ENCODE data around the gene TMEM169. TPM values are rescaled to one million over a fixed set of nuclear protein-coding genes. Genes with fewer than 3 reads are reported as not detected.
A peak's percentile ranks its signal among the peaks of the same experiment; 100 is the strongest.
"Not testable (repeated sequence)": the region's sequence is repeated elsewhere in the genome, so short reads cannot be mapped to it uniquely, and the experiment has no call there.

TMEM169 gene
- total RNA-seq, 1 experiment from 2014 or later = 0.35 TPM

DNA sequence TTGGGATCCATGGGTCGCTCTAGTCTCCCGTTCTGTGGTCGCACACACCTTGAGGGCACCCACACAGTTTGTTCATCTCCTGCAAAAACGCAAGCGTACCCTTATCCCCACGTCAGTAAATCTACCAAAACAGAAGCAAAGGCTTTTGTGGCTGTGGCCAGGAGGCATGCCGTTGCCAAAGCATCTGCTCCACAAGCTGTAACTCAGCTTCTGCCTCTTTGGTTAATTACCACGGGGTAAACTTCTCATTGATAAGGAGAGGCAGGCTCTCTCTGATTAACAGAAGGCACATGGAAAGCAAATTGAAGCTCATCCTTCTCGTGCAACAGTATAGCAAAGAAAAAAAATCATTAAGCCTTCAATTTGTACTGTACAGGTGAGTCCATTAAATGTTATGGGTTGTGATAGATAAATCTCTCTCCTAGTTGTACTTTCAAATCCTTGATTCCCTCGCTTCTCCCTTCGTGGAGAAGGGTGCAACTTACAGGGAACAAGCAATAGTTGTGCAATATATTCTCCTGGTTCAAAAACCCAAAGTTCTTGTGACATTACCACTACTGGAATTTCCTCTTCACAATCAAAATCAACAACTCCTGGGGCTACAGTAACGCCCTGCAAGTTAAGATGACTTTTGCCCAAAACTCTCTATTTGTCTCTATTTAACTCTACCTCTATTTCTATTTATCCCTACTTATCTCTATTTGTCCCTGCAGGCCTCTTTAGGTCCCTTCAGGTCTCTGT is 10.4 kb upstream of the TMEM169 start:
- DNase-seq (ENCODE audit: low spot score) = no peak

DNA sequence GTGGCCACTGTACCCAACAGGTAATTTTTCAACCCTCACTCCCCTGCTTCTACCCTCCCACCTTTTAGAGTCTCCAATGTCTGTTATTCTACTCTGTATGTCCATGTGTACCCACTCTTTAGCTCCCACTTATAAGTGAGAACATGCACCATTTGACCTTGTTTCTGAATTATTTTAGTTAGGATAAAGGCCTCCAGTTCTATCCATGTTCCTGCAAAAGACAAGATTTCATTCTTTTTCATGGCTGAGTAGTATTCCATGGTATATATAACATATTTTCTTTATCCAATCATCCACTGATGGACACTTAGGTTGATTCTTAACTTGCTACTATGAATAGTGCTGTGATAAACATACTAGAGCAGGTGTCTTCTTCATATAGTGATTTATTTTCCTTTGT is 9.2 kb upstream of the TMEM169 start:
- DNase-seq (ENCODE audit: low spot score) = no peak

DNA sequence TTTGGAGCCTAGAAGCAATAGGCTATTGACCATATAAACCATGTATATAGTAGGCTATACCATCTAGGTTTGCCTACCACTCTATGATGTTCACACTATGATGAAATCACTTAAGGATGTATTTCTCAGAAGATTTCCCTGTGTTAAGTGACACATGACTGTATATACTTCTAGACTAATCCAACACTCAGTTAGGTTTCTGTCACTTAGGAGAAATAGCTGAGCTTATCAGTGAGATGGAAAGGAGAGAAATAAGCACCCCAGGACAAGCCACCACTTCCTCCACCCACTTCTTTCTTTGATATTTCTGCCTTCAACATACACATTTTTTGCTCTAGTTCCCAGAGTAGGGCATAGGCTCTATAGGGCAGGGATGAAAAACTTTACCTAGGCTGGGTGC is 7.9 kb upstream of the TMEM169 start:
- DNase-seq (ENCODE audit: low spot score) = no peak

DNA sequence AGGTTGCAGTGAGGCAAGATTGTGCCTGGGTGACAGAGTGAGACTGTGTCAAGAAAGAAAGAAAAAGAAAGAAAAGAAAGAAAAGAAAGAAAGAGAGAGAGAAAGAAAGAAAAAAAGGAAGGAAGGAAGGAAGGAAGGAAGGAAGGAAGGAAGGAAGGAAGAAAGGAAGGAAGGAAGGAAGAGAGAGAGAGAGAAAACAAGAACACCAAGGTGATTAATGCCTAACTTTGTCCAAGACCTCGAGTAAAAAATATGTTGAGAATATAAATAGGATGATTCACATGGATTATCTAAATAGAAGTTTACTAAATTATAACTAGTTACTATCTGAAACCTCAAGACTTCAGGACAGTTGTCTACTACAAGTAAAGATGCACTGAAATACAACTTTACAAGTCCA is 7.3 kb upstream of the TMEM169 start:
- no peak for DNase-seq (ENCODE audit: low spot score)

DNA sequence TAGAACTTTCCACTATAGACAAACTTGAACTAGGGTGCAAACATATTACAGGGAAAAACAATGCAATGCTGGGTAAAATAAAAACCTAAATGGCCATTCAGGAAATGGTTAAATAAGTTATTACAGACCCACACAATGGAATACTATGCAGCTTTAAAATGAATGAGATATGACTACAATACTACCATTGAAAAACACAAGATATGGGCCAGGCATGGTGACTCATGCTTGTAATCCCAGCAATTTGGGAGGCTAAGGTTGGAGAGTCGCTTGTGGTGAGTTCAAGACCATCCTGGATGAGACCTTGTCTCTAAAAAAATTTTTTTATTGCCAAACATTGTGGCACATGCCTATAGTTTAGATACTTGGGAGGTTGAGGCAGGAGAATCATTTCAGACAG is 6.9 kb upstream of the TMEM169 start:
- no peak for DNase-seq (ENCODE audit: low spot score)

DNA sequence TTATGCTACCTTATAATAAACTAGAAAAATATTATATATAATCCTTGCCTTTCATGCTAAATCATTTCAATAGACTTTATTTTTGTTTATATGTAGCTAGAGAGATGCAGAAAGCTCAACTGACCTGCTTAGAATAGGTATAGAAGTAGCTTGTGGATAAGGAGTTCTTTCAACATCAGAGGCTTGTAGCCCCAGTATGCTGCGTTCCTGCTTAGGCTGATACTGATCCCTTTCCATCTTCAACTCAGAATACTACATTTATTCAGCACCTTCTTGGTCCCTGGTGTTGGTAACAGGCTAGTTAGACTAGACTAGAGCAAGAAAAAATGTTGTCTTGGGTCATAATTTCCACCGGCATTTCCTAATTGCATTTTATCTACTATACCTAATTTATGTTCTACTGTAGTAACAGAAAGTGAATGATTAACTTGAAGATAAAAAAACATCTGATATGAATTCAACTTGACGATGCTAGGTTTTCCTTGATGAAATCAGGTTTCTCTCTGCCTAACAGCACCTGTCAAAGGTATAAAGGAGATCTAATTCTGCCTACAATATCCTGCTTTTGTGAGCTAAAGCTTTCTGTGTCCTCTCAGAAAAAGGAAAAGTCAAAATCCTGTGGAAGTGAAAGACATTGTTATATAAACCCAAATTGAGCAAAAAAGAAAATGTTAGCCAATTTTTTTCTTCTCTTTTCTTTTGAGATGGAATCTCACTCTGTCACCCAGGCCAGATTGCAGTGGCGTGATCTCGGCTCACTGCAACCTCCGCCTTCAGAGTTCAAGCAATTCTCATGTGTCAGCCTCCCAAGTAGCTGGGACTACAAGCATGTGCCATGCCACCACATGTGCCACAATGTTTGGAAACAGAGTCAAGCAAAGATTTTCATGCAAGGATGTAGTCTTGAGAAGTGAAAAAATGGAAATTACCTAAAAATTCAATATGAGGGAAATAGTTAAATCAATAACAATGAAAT is 5.9 kb upstream of the TMEM169 start:
- DNase-seq (ENCODE audit: low spot score) = no peak

DNA sequence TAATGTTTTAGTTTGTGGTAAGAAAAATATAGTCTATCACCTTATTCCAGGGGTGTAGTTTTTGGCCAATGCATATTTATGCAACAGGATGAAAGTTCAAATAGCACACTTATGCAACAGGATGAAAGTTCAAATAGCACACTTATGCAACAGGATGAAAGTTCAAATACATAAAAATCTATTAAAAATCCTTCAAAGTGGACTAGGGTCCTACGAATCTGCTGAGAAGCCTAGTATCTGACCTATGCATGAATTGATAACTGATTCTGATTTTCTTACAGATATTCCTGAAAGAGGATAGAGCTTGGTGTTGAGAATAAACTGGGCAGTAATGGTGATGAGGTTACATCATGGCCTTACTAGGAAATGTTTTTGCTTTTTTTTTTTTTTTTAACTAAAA is 2.9 kb upstream of the TMEM169 start:
- DNase-seq (ENCODE audit: low spot score) = no peak

DNA sequence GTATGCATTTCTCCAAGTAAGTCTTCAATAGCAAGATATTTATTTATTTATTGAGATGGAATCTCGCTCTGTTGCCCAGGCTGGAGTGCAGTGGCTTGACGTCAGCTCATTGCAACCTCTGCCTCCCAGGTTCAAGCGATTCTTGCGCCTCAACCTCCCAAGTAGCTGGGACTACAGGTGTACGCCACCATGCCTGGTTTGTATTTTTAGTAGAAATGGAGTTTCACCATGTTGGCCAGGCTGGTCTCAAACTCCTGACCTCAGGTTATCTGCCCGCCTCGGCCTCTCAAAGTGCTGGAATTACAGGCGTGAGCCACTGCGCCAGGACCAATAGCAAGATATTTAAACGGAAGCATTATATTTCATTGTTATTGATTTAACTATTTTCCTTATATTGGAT is 1.7 kb upstream of the TMEM169 start:
- not testable (repeated sequence) for DNase-seq (ENCODE audit: low spot score)

DNA sequence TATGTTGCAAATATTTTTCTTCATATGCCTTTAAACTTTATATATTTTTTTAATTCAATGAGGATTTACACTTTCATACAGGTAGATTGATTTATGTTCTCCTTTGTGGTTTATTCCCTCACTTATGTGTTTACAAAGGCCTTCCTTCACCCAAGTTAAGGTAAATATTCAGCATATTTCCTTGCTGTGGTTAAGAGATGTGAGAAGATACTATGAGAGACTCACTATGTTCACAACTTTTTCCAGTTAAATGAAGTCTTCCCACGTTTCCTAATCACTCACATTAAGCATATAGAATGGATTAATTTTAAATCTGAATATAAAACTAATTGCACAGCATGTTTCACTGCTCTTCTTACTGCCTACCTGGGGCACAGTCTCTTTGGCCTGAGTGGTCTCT is 707 bp upstream of the TMEM169 start:
- no peak for DNase-seq (ENCODE audit: low spot score)

DNA sequence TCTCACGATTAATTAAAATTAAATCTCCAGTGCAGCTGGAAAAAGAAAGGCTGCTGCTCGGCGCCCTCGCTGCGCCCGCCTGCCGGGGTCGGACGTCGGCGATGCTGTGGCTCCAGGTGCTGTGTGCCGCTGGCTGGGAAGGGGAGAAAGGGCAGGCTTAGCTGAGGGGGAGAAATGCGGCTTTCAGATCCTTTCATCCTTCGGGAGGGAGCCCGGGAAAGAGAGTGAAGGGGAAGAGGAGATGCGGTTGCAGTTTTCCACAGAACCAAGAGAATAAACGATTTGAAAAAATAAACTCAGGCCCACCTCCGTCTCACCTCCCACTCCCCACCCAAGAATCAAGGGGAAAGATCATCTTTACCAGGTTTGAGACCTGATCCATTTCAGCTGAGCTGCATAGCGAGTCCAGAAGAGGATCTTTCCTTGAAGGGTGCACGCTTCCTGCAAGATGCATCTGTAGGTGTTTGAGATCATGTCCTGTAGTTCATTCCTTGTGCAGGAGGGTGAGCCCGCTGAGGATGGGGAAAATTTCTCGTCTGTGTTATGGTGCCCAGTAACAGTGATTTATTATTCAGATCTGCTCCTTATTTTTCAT is 495 bp downstream of the TMEM169 start:
- DNase-seq (ENCODE audit: low spot score) = no peak

DNA sequence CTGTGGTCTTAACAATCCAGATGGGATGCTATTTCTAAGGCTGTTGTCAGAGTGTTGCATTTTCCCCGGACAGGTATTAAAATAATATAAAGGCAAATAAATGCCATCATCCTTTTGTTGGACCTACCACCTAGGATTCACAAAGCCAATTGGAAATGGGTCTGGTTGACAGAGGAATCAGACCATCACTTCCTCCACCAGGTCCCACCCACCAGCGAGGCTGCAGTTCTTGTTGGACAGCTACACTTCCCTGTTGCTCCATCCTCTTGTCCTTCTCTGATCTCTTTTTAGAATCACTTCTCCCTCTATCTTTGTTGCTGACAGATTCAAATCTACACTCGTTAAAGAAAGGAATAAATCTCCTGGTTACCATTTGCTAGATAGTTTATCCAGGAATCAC is 1.1 kb downstream of the TMEM169 start:
- no peak for DNase-seq (ENCODE audit: low spot score)

DNA sequence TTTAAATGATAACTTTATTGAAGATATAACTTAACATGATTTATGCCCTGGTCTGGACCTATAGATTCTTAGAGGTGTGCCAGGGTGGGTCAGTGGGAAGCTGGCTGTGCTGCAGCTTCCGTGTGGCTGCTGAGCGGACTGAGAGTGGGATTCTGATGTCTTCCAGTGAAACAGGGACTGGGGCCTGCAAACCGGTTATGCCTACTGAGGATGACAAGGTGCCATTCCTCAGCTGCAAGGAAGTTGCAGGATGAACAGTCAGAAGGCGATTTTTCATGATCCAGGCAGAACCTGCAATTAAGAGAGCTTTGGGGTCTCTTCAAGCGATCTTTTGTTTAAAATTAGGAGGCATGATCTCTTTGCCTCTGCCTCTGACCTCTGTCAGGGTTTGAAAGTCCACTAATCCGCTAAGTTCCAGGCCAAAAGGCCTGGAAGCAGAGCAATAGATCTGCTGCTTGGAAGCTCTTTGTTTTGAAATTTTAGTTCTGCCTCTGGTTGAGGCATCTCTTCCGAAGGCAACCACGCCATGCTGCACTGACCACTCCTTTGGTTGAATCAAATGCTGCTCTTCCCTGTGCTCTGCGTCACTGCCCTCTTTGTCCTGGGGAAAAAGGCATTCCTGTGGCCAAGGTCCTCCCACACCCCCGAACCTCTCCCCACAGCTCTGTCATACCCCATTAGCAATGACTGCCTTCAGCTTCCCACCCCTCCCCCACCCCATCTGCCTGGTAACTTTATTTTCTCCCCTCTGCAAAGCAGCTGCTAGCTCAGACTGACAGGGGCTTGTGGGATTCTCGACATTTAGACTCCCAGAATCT is 2.0 kb downstream of the TMEM169 start:
- DNase-seq (ENCODE audit: low spot score) = peak; percentile 28

DNA sequence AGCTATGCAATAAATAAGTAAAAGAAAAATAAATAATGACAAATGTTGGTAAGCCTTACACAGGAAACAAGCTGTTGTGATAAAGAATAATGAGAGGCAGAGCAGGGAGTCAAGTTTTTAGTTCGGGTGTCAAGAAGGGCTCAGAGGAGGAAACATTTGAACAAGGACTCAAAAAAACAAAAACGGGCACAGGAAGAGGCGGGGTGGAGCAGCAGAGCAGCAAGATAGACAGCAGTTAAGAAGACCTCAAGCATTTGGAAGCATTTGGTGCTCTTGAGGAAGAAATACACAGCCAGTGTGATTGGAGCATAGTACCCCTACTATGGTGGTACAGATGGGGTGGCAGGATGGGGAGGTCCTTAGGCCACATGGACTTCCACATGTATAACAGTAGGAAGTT is 2.8 kb downstream of the TMEM169 start:
- no peak for DNase-seq (ENCODE audit: low spot score)

DNA sequence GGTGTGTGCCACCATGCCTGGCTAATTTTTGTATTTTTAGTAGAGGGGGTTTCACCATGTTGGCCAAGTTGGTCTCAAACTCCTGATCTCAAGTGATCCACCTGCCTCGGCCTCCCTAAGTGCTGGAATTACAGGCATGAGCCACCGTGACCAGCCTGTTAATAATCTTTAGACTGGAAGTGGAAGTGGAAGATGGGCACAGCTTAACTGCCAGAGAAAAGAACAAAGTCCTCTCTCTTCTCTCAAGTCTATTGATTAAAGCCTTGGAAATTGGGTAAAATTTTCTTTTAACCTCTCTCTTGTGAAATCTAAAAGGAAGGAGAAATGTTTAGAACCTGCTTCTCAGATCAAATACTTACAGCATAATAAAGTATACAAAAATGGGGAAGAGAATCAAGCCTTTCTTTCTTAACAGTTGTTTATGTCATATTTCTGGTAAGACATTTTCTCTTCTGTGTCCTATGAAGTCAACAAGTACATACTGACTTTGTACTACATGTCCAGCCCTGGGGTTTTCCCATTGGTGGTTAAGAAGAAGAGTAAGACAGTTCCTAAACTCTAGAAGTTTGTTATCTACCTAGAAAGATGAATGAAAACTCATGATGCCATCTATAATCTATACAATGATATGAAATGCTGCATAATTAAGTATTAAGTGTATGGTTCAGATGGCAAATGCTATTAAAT is 4.6 kb downstream of the TMEM169 start:
- no peak for DNase-seq (ENCODE audit: low spot score)

DNA sequence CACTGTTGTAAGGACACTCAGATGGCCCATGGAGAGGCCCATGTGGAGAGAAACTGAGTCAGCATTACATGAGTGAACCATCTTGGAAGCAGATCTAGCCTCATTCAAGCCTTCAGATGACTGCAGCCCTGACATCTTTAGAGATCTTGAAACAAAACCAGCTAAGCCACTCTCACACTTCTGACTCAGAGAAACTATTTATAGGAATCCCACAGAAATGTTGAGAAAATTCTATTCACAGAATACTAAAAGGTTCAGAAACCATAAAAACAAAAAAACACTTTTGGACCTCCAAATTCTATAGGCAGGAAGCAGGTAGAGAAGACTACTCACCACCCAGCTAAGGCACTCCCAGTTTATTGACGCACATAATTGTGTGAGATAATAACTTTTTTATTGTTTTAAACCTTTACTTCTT is 8.7 kb downstream of the TMEM169 start:
- no peak for DNase-seq (ENCODE audit: low spot score)

DNA sequence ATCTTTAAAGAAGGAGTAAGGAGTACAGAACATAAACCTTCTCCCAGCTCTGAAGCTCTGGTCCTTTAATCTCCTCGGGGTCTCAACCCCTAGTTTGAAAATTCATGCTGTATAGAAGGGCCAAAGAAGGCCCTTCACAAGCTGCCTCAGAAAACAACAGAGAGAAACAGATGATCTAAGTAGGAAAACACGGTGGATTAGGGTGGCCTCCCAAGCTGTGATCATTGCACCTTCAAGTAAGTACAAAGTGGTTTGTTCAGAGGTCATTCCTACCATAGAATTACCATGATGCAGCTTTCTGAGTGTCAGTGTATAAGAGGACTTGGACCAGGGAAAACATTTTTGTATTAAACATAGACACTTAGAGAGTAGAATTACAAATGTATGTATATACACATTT is 10.9 kb downstream of the TMEM169 start:
- DNase-seq (ENCODE audit: low spot score) = no peak

DNA sequence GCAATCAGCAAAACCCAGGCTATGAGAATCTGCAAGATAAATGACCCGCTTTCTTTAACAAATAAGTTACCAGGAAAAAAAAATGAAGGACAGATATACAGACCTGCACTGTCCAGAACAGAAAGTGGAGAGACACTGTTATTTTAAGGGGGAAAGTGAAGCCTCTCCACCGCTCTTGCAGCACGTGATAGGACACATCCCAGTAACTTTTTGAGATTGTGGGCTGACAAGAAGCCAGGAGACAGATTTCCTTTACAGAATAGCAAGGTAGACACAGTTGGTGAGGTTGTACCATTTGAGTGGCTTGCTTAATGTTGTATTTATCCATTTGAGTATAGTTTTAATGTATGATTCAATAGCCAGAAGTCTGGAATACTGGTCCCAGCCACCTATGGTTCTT is 13.0 kb downstream of the TMEM169 start:
- no peak for DNase-seq (ENCODE audit: low spot score)

DNA sequence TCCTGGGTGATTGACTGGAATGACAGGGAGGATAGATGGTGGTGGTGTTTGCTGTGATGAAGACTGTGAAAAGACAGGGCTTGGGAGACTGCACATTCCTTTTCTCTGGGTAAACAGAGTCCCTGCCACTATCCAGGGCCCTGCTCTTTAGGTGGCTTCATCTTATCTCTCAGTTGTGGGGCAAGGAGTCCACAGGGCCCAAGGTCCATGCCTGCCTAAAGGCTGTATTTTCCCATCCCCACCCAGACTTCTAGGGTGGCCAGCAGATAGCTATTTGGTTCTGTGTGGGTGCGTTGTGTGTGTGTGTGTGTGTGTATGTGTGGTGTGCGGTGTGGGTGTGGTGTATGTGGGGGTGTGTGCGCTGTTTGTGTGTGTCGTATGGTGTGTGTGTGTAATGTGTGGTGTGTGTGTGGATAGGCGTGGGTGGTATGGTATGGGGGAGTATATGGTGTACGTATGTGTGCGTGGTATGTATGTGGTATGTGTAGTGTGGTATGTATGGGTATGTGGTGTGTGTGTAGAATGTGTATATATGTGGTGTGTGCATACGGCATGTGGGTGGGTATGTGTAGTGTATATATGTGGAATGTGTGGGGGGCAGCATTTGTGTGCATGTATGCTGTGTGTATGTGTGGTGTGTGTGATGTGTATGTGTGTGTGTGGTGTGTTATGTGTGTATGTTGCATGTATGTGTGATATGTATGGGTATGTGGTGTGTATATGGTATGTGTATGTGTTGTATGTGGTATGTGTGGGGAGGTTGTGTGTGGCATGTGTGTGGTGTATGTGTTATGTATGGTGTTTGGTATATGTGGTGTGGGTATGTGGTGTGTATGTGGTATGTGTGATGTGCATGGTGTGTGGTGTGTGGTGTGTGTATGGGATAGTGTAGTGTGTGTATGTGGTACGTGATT is 17.0 kb downstream of the TMEM169 start:
- no peak for DNase-seq (ENCODE audit: low spot score)

DNA sequence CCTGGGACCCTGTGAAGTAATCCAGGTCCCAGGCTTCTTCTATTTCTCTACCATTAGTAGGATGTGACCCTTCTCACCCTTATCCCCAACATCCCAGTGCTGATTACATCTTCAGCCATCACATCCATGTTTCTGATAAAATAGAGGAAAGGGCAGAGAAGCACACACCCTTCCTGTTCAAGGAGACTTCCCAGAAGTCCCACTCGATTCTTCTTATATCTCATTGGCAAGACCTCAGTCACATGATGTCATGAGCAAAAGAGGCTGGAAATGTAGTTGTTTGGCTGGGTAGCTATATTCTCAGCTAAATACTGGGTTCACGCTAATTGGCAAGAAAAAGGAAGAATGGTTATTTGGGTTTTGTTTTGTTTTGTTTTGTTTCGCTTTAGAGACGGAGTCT is 19.4 kb downstream of the TMEM169 start:
- no peak for DNase-seq (ENCODE audit: low spot score)

DNA sequence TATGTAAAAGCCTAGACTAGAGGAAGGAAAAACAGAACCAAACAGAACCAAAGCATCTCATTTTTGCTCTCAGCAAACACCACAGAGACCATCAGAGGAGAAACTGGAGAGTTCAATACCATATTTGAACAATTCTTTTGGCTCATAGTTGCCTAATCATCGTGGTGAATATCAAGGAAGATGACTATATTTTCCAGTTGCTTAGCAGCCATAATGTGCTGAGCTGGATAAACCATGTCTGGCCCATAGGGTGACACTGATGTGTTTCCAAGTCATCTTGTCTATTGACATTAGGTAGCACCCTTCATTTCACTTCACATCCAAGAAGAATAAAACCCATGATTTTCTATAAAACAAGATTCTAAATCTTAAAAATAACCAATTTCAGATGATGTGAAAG is 21.5 kb downstream of the TMEM169 start:
- DNase-seq (ENCODE audit: low spot score) = no peak

All from H4 (cell line).